Inflammatory macrophage (primary cell): ENCODE data around the gene ATP13A5.

Experiments
- DNase-seq, 2 donors: peaks; one replicate each; pipeline ENCODE4 v3.0.0-alpha.2; 2020 to 2022

ATP13A5 gene

GRCh38 chr3:193269343-193270028 lies 109.1 kb downstream of the ATP13A5 start:
- no peak for DNase-seq

GRCh38 chr3:193262707-193263106 lies 115.8 kb downstream of the ATP13A5 start:
- no peak for DNase-seq

GRCh38 chr3:193261970-193262369 lies 116.6 kb downstream of the ATP13A5 start:
- DNase-seq, result no peak

GRCh38 chr3:193253986-193254660 lies 124.4 kb downstream of the ATP13A5 start:
- no peak for DNase-seq

- DNase-seq, result no peak
Observed at GRCh38 chr3:193250492-193250891, 128.1 kb downstream of the ATP13A5 start.

GRCh38 chr3:193248848-193249468 lies 129.6 kb downstream of the ATP13A5 start:
- DNase-seq, result no peak

GRCh38 chr3:193243571-193243970 lies 135.0 kb downstream of the ATP13A5 start:
- no peak for DNase-seq

GRCh38 chr3:193241716-193242115 lies 136.8 kb downstream of the ATP13A5 start:
- DNase-seq, result no peak

GRCh38 chr3:193240850-193241706 lies 137.5 kb downstream of the ATP13A5 start, which contains the start of gene PLAAT1:
PLAAT1 (plus strand) TSS chr3:193241222; CDS start chr3:193255651, 14,429 bp downstream.
- DNase-seq, result peak in 1 of 2 donors; percentile 5

- no peak for DNase-seq
Observed at GRCh38 chr3:193240436-193240849, 138.1 kb downstream of the ATP13A5 start.

GRCh38 chr3:193237030-193237429 lies 141.5 kb downstream of the ATP13A5 start:
- DNase-seq, result no peak

- no peak for DNase-seq
Observed at GRCh38 chr3:193236599-193236998, 142.0 kb downstream of the ATP13A5 start.

- DNase-seq, result no peak
Observed at GRCh38 chr3:193231201-193231600, 147.4 kb downstream of the ATP13A5 start.

GRCh38 chr3:193230610-193231009 lies 147.9 kb downstream of the ATP13A5 start:
- DNase-seq, result no peak

GRCh38 chr3:193229851-193230420 lies 148.6 kb downstream of the ATP13A5 start:
- no peak for DNase-seq

- DNase-seq, result no peak
Observed at GRCh38 chr3:193228206-193228605, 150.3 kb downstream of the ATP13A5 start.

GRCh38 chr3:193225302-193226125 lies 153.0 kb downstream of the ATP13A5 start:
- no peak for DNase-seq
